ENCODE measurements around the gene NF1.

- TF ChIP-seq CTCF (IDR thresholded peaks at IDR 0.05): no peak
- no peak for TF ChIP-seq POLR2AphosphoS5 (IDR thresholded peaks at IDR 0.05)
- TF ChIP-seq EP300 (IDR thresholded peaks at IDR 0.05): no peak
Observed at GRCh38 chr17:31136319-31136718, 41.5 kb downstream of the NF1 start.
